Measurements from ENCODE around the gene STK39.

Gene STK39

DNA sequence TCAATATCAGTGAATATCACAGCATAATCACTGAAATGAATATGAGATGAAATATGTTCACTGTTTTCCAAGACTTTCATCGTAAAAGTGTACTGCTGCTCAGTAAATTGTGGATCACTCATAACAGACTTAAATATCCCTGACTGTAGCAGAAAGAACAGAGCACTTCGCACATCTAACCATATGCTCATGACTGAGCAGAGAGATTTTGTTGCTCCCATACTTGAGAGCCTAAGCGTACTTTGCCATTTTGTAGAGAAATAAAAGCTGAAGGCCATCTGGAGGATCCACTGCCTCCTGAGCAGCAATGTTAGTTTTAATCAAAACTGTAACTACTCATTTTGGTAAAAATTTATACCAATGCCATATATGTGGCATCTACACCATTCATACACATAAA, 243.5 kb downstream of the STK39 start:
- no peak for DNase-seq (ENCODE audit: low read depth)

DNA sequence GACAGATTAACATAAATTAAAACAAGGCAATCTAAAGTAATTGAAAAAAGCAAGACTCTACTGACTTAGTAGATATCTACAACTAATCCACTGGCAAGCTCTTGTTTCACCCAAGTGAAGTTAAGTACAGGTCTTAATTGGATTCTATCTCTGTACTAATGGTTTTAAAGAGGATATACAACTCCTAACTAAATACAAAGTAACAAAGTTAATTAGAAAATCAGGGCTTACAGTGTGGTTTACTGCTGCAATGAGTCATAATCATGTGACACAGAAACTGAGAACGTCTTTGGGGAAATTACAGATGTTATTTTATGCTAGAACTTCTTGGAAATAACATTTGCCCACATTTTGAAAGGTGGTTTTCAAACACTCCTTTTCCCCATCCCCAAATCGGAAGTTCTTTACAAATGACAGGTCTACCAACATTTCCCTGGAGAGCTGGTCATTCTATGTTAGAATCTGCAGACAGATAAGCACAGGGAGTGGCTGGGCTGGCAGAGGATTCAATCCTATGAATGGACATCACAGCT, 245.3 kb downstream of the STK39 start:
- peak; percentile 59 for DNase-seq (ENCODE audit: low read depth)

DNA sequence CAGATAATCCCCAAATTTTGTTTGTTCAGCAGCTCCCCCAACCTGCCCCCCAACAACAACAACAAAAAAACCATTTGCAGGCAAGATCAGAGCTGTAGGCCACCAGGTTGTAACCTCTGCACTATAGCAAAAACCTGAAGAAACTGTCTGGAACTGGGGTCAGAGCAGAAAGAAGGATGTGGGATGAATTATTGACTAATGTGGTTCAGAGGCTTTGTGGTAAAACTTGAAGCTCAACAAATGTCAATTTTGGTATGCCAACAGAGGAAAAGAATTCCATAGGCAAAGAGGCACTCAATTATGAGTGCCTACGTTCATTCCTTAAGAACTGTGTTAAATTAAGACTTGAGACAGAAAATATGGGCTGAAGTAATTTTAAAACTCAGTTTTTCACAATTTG, 255.1 kb downstream of the STK39 start:
- DNase-seq (ENCODE audit: low read depth): no peak

DNA sequence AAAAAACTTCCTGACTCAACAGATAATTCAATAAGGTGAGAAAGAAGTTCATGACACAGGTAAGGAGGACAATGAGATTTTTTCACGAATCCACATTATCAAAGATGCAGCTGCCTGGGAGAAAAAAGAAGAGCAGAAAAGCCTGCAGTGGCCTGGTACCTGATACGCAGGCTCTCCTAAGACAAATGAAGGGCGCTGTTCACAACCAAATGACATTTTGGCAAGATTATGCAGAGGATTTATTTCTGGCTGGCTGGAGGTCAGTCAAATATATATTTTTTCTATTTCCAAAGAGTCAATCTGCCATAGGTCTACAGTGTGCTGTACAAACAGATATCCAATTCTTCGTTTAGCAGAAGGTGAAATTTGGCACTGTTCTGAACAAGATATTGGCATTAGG, 257.3 kb downstream of the STK39 start:
- no peak for DNase-seq (ENCODE audit: low read depth)

DNA sequence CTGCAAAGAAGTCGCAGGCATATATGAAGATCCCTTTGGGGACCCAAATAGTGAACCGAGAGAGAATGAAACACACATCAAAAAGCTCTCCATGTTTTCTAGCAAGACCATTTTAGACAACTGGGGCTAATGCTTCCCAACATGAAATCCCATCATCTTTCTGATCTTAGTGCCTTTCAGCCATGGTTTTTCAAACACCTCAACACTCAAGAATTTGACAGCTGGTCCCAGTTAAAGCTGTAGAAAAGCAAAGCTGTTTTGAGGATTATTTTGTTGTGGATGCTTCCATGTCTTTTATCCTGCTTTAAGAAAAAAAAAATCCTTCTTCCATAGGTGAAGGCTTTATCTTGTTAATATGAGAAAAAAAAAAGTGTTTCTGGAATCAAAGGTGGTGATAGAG, 259.1 kb downstream of the STK39 start:
- peak; percentile 5 for DNase-seq (ENCODE audit: low read depth)

DNA sequence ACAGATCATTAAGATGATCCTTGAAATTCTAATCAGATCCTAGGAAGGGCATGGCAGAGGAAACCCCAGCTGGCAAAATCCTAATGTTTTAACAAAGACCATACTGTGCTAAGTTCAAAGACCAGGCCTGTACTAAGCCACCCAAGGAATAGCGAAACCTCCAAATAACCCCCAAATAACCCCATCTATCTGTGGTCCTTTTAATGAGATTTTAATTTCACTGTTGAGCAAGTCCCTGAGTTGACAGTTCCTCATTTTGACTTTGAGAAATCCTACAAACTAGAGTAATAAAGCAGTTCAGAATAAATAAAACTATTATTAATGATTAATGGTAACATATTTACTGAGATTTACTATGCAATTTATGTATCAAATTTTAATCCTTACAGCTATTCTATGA, 259.8 kb downstream of the STK39 start:
- DNase-seq (ENCODE audit: low read depth): no peak

DNA sequence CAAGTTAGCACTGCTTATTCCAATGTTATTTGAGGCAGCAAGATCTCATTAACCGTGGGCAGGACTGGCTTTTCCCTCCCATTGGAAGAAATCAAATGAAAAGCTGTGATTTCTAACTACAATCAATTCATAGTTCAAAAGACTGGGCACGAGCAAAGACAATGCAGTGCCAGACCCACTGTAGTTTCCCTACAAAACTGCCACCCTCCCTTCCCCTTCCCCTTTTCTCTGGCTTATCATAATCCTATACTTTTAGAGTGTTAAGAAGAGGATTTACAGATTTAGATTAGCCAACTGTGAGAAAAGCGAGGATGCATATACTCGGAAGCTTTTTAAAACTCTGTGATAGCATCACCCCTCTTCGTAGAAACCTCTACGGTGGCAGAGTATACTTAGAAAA, 260.4 kb downstream of the STK39 start:
- DNase-seq (ENCODE audit: low read depth): no peak

DNA sequence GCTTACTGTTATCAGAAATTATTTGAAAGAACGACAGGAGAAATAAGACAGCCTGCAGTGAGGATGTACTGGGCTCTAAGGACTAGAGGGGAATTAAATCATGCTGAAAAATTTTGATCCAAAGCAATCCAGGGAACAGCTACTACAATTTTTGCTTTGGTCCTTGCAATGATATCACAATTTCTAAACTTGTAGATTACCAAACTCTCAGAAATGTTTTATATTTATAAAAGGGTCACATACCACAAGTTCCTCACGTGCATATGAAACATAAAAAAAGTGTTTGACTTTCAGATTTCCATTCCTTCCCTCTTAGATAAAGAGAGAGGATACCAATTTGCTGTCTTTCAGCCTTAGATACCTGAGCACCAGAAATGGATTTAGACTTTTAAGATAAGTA, 261.2 kb downstream of the STK39 start:
- DNase-seq (ENCODE audit: low read depth): peak; percentile 5

DNA sequence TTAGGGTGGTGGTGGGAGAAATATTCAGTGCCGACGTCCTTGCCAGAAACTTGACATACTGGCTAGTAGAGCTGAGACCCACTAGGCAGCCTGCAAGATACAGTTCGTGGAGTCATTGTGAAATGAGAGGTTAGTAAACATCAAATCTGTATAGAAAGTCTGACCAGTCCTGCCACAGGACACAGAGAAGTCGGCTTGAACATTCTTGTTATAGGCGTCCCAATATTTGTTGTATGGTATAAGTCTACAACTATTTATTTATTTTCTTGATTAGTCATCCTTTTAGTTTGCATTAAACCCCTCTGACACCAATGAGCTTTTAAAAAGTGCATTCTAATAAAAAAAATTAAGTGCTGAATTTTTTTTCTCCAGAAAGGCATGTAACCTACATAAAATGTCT, 265.4 kb downstream of the STK39 start:
- no peak for DNase-seq (ENCODE audit: low read depth)

DNA sequence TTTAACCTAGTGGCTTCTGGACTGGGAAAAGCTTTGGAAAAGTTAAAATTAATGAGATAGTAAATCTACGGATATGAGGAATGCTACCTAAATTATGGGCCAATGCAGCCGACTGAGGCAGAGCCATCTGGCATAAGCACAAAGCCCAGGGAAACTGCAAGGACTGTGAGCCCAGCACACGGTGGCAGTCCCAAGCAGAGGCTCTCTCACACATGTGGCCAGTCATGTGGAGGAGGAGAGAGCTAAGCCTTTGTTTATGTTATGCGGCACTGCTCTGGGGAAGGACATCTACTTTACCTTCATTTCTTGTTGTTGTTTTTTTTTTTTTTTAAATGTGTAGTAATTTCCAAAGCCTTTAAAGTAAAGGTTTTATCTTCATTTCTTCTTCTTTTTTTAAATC, 267.0 kb downstream of the STK39 start:
- DNase-seq (ENCODE audit: low read depth): no peak

DNA sequence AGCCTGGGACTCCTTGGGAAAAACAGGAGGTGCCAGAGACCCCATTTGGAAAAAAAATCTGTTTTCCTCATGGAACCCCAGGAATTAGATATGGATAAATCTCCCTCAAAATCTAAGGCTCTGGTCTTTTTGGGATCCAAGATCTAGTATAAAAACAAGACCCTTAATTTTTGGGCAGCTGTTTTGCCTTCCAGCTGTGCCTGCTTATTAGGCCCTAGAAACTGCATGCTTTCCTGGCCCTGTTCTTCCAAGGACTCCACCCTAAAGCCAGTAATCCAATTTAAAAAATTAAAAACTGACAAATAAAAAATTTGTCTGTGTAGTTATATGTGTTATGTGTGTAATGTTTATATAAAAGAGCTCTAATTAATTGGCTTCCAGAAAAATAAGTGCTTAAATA, 274.6 kb downstream of the STK39 start:
- no peak for DNase-seq (ENCODE audit: low read depth)

DNA sequence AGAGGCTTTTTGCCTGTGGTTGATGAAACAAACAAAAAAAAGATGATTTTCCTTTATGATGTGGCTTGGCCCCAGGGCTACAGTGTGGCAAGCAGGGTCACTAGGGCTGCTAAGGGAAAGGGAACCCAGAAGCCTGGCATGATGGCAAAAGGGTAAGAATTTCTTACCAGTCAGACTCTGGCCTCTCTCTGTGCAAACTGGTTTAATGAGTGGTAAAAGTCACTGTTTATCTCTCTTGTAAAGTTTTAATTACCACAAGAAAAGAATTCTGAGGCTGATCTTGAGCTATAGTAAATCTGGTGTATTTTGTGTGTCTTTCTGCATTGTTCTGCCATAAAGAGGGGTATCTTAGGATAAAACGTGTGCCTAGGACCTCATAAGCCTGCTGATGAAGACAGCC, 275.4 kb downstream of the STK39 start:
- DNase-seq (ENCODE audit: low read depth): no peak

DNA sequence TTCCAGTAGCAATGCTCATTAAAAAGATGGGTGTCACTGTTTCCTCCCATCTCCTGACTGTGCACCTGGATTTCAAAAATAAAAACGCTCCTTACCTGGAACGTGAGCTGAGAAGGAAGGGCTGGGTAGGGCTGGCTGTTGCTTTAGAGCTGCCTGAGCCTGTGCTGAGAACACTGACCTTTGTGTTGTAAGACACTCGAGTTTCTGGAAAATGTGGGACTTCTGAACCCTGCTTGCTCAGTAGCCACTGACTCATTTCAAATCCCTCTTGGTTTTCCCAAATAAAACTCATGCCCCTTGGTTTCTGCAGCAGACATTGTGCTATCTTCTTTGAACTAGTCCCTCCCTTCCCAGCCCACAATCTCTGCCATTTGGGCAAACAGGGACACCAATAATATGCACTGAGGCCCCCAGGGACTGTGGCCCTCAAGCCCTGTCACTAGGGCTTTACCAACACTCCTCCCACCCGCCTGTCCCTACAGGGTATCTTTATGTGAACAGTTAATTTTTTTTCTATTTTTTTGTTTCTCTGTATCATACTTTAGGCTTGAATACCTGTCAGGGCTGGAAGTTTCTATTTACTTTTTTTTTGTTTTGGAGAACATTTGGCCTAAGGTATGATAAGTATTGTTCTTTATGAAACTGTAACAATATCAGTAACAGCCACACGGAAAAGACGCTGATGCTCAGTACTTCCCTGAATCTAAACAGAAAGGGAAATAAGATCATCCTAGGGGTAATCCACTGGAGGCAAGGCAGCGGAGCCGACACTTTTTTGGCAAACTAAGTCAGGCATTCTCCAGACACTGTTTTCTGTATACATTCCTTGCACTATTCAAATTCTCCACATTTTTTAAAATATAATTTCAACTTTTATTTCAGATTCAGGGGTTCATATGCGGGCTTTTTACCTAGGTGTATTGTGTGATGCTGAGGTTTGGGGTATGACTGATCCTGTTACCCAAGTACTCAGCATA, 280.2 kb downstream of the STK39 start:
- DNase-seq (ENCODE audit: low read depth): peak; percentile 16

DNA sequence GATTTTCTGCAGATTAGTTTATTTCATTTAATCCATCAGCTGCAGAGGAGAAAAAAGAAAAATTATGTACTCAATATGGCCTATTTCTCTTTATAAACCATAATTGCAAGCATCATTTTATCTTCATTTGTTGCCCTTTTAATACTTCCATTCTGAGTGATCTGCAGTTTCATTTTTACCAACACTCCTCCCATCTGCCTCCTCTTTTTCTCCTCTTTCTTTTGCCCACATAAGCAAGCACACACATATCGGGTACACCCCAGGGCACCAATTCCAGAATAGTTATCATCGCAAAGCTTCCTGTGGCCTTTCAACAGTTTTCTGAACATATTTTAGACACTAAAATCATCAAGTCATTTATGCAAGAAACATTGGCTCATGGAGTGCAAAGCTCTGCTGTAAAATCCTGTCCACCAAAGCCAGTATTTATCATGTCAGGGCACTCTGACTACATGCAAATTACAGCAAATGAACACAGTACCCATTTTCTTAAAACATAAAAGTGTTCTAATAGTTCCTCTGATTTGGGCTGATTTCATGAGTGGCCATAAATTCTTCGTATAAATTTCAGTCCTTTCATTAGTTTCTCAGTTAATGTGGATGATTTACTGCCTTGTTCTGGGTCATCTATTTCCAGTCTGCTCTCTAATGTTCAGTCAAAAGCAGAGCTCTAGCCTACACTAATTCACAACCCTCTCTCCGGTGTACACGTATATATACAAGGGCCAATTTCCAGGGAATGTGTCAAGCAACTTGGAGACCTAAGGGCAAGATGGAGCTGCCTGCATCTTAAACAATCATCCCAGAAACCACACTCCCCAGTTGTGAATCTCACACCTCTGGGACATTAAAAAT, 281.3 kb downstream of the STK39 start:
- DNase-seq (ENCODE audit: low read depth): peak; percentile 47

DNA sequence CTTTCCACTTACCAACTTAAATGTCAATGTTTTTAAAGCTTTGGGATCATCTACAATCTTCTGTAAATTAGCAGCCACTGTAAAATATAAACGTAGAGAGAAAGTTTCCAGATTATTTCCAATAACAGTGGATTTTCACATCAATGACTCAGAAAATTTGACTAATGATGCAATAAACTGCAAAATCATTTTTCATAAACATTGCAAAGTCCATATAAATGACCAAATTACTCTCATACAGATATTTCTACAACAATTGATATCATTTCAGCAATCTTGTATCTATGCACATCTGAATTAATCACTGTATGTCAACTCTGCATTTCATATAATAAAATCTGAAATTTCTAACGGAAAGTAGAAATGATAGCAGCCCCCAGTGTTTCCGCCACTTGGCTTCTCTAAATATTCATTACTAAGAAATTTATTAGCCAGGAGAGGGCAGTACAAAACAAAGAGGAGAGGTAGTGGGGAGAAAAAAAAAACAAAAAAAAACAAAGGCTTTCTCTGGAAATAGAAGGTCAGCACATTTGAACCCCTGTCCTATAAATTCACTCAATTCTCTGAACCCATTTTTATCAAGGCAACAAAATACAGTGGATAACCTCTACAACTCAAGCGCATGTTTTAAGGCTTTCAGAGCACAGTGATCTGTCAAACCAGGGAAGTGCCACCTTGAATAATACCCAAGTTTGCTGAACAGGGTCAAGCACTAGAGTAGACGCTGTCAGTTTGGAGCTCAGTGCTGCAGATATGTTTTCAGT, 282.6 kb downstream of the STK39 start:
- DNase-seq (ENCODE audit: low read depth): peak; percentile 28

DNA sequence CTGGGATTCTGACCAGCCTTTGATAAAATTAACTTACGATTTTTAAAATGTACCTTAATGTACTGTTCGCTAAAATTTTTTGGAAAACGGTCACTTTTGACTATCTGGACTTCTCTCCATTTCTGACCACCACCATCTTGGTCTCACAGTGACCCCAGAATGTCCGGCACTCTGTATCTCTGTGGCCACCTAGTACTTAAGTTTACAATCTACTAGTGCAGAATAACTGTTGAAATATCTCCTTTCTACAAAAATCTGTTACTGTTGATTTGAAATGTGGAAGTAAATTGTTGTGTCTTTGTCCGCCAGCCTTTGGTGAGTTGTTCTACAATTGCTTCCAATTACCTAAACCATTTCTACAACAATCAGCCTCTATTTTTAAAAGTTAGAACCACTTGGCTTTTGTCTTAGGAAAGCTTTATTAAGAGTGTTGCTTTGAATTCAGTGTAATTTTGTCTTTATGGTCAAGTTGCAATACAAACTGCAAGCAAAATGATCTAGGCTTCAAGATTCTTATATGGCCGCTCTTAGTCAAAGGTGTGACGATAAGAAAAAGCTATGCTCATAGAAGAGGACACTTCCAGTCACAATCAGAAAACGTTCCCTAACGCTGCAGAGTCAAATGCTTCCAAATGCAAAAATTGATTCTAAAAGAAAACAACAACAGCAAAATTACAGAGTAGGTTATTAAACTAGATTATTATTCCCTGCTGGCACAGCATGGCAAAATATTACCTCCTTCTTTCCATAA, 283.3 kb downstream of the STK39 start:
- no peak for DNase-seq (ENCODE audit: low read depth)

DNA sequence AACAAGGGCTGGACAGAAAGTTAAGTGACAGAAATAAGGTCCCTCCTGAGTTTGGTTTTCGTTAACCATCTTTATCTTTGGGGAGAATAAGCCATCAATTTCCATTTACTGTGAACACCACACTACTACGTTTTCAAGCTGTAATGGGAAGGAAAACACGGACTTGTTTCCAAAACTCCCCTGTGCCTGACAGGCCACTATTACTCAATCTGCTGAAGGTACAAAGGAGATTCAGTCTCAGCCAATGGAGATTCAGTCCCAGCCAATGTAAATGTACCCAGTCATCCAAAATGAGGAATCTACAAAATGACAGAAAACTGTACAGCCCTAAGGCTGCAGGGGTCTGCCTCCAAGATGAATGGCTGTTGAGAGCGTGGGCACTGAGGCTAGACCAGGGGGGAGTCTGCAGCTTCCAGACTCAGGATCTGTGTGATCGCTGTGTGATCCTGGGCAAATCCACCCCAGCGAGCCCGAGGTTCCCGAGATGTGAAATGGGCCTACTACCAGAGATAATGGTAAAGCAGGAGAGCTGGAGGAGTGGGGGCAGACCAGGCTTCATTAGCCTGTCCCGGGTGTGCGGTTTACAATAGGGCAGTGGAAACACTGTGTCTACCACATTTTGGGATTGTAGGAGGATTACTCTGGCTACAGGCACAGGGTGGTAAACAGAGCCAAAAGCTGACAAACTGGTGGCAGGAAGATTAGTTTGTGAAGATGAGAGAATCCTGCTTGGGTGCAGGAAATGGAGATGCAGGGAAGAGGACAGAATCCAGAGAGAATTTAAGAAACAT, 284.8 kb downstream of the STK39 start:
- DNase-seq (ENCODE audit: low read depth): no peak

DNA sequence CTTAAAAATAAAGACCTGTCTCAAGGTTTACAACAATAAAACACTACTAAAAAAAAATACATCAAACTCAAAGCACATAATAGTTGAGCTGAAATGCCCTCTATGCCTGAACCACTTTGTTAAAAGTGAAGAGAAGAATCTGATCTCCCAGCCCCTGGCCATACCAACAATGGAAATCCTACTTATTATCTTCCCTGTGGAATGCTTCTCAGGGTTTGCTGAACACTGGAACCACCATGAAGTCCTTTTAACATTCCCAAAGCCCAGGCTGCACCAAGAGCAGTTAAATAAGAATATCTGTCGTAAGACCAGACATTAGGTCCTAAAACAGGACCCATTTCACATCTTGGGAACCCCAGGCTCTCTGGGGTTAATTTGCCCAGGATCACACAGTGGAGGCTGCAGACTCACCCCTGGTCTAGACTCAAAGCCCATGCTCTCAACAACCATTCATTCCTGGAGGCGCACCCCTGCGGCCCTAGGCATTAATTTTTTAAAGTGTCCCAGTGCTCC, 285.8 kb downstream of the STK39 start:
- no peak for DNase-seq (ENCODE audit: low read depth)

DNA sequence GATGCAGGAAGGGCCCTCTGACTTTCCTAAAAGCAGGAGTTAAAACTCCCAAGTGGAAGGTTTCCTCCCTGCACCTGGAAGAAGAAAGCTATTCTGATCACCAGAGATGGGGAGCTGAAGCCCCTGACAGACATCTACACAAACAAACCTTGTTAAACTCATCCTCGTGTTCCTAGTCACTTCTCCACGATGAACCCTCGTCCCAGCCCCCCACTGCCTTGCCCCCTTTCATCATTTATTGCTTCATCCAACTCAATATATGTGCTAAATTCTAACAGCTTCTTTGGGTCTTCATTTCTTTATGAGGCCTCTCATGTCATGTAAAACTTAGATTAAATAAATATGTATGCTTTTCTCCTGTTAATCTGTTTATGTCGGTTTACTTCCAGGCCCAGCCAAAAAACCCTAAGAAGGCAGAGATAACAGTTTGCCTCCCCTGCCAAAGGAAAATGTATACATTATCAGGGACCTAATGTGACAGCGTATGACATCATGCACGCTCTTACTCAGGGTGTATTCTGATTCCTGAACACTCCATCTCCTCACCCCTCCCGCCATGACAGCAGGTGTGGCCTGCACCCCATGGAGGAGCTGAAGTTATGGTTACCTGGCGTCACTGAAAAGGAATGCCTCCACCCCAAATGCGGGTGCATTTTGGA, 287.2 kb downstream of the STK39 start:
- DNase-seq (ENCODE audit: low read depth): no peak

DNA sequence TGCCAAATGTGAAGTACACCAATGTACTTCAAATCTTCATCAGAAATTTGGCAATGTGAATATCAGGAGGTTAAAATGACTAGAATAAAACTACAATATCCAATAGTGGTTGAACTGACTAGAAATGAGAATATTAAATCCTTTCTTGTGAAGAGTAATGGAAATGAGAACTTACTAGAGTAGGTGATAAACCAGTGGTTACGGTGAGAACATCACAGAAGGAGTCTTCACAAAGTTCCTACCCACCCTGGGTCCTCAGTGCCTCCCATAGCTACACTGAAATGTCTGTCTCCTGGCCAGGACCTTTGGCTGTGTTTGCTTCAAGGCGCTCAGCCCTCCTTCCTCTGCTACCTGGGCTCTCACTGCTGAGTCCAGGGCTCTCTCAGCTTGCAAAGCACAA, 289.7 kb downstream of the STK39 start:
- no peak for DNase-seq (ENCODE audit: low read depth)
